Epithelial cell of proximal tubule (primary cell): ENCODE data around the gene IFT81. TPM values are rescaled to one million over a fixed set of nuclear protein-coding genes. Genes with fewer than 3 reads are reported as not detected.

ENCODE experiments used
- DNase-seq: peaks from one replicate; pipeline ENCODE4 v3.0.0-alpha.2; 2011; ENCODE audit warnings: low read depth
- H3K4me3 ChIP-seq: 2 replicates; pipeline ENCODE4 v1.5.1; 2011; ENCODE audit warnings: low read depth, mild to moderate bottlenecking, low read length
- CTCF ChIP-seq: conservative IDR thresholded peaks from 2 replicates; pipeline ENCODE4 v1.5.1; 2012; ENCODE audit warnings: low read depth, mild to moderate bottlenecking, low read length
- total RNA-seq: library from RNA; depleted of rRNA; stranded (reverse); fragments of >200 nt; gene quantifications from 2 replicates; pipeline ENCODE4 v1.2.3, GENCODE V29; 2015

IFT81 gene
- total RNA-seq, 1 donor from 2014 or later = 10.7 TPM

GRCh38 chr12:110175201-110175600 is 51.0 kb downstream of the IFT81 start:
- no peak for TF ChIP-seq CTCF
- DNase-seq = no peak
- H3K4me3 ChIP-seq = no peak overlapping the region

- no peak for DNase-seq
- TF ChIP-seq CTCF = no peak
- H3K4me3 ChIP-seq = no peak overlapping the region
Observed at GRCh38 chr12:110176745-110177144, 52.6 kb downstream of the IFT81 start.

- no peak for TF ChIP-seq CTCF
- DNase-seq = no peak
- H3K4me3 ChIP-seq = no peak overlapping the region
Observed at GRCh38 chr12:110179291-110179690, 55.1 kb downstream of the IFT81 start.

- TF ChIP-seq CTCF = no peak
- H3K4me3 ChIP-seq = no peak overlapping the region
- DNase-seq = no peak
Observed at GRCh38 chr12:110180591-110181005, 56.4 kb downstream of the IFT81 start.

- H3K4me3 ChIP-seq = no peak overlapping the region
- TF ChIP-seq CTCF = no peak
- no peak for DNase-seq
Observed at GRCh38 chr12:110182281-110182680, 58.1 kb downstream of the IFT81 start.

GRCh38 chr12:110183386-110183785 is 59.2 kb downstream of the IFT81 start:
- no peak overlapping the region for H3K4me3 ChIP-seq
- TF ChIP-seq CTCF = no peak
- no peak for DNase-seq

- no peak for DNase-seq
- no peak overlapping the region for H3K4me3 ChIP-seq
- no peak for TF ChIP-seq CTCF
Observed at GRCh38 chr12:110185626-110186025, 61.5 kb downstream of the IFT81 start.
